K562 (cell line): ENCODE results near the gene DDX18. TPM values are rescaled to one million over a fixed set of nuclear protein-coding genes. Genes with fewer than 3 reads are reported as not detected.

Source experiments
- ATAC-seq: fragments of 200-7000 bp; cut with Tn5 transposase; 3 replicates; pipeline ENCODE4 v1.9.1; 2020; ENCODE audit warnings: moderate library complexity
- BruUV-seq: library from RNA; stranded (reverse); fragments of 400-500 nt; replicated peaks from 2 replicates; lab custom pipeline; 2021; lab: Mats Ljungman, UMichigan
- CTCF ChIA-PET: fragments of 300-600 bp; formaldehyde crosslinking; extraction: SDS; loops from one replicate; lab custom pipeline; 2021; ENCODE audit warnings: low intra/inter-chr PET ratio; lab: Yijun Ruan, JAX
- POLR2A ChIA-PET: fragments of 300-600, 350-650 bp; sonication (Branson Sonifier 250); formaldehyde crosslinking; extraction: SDS; loops from one replicate; lab custom pipeline; 2021; ENCODE audit warnings: antibody characterized with exemption, inconsistent platforms; lab: Yijun Ruan, JAX
- DNase-seq, 4 experiments: peaks; one replicate each; pipeline versions ENCODE4 v3.0.0 to v3.0.0-alpha.2; 2011 to 2018; ENCODE audit warnings: low spot score in 3 of 4, mixed read lengths in 3 of 4; ENCODE audit errors: extremely low read depth in 1 of 4
- FAIRE-seq: peaks from 2 replicates; lab custom pipeline; 2011; peaks lifted over from hg19 to GRCh38; lab: Jason Lieb, UNC
- H2AFZ ChIP-seq: 2 replicates; pipeline ENCODE4 v1.6.0; 2011; ENCODE audit warnings: low read depth, low read length, control low read depth, inconsistent platforms
- H3K27ac ChIP-seq: fragments of 200-600 bp; 3 replicates; pipeline ENCODE4 v1.8.0; 2011; ENCODE audit warnings: low read depth, mild to moderate bottlenecking, control low read depth, inconsistent platforms, low read length, moderate library complexity, mixed read lengths; ENCODE audit errors: extremely low read depth
- H3K27me3 ChIP-seq, 2 experiments: fragments of 300-600 bp in 1 of 2; 2 replicates in 1 of 2; 3 replicates in 1 of 2; pipeline versions ENCODE4 v1.6.0 to v1.8.0; 2011; ENCODE audit warnings: inconsistent platforms in 2 of 2, low read length in 2 of 2, mild to moderate bottlenecking in 1 of 2, mixed read lengths in 1 of 2, moderate library complexity in 1 of 2; ENCODE audit not compliant: control insufficient read depth in 2 of 2, insufficient read depth in 2 of 2
- H3K36me3 ChIP-seq: fragments of 300-600 bp; 3 replicates; pipeline ENCODE4 v1.8.0; 2011; ENCODE audit warnings: mild to moderate bottlenecking, low read length, inconsistent platforms; ENCODE audit not compliant: control insufficient read depth, insufficient read depth
- H3K4me1 ChIP-seq, 2 experiments: fragments of 200-600 bp in 1 of 2; replicated peaks in 1 of 2; 2 replicates in 1 of 2; 3 replicates in 1 of 2; pipeline versions ENCODE4 v1.5.1 to v1.8.0; 2011; ENCODE audit warnings: inconsistent platforms in 2 of 2, low read length in 2 of 2, mild to moderate bottlenecking in 1 of 2, mixed read lengths in 1 of 2, moderate library complexity in 1 of 2; ENCODE audit not compliant: control insufficient read depth in 2 of 2, insufficient read depth in 2 of 2
- H3K4me2 ChIP-seq: 2 replicates; pipeline ENCODE4 v1.6.1; 2011; ENCODE audit warnings: low read length, control low read depth, inconsistent platforms, mixed read lengths; ENCODE audit not compliant: insufficient read depth
- H3K4me3 ChIP-seq: fragments of 200-600 bp; sonication (generic), shearing (Covaris generic); 2 replicates; pipeline ENCODE4 v1.5.1; 2016; ENCODE audit warnings: control low read depth, inconsistent platforms
- H3K79me2 ChIP-seq: fragments of 200-600 bp; 3 replicates; pipeline ENCODE4 v1.8.0; 2011; ENCODE audit warnings: low read length, inconsistent platforms; ENCODE audit not compliant: control insufficient read depth, insufficient read depth
- H3K9ac ChIP-seq, 2 experiments: 2 replicates each; pipeline versions ENCODE4 v1.6.0 to v1.6.1; 2011; ENCODE audit warnings: low read depth in 2 of 2, low read length in 2 of 2, control low read depth in 1 of 2, inconsistent platforms in 1 of 2, mild to moderate bottlenecking in 1 of 2, mixed read lengths in 1 of 2; ENCODE audit not compliant: insufficient read depth in 1 of 2
- H3K9me1 ChIP-seq: one replicate; pipeline ENCODE4 v1.6.0; 2011; ENCODE audit warnings: inconsistent platforms, mild to moderate bottlenecking, low read length, moderate library complexity; ENCODE audit not compliant: control insufficient read depth, insufficient read depth
- H3K9me3 ChIP-seq: replicated peaks from 2 replicates; pipeline ENCODE4 v1.5.1; 2011; ENCODE audit warnings: low read depth, low read length, inconsistent platforms; ENCODE audit not compliant: control insufficient read depth, insufficient read depth
- H4K20me1 ChIP-seq: replicated peaks from 2 replicates; pipeline ENCODE4 v1.6.1; 2011; ENCODE audit warnings: low read length, inconsistent platforms, mixed read lengths; ENCODE audit not compliant: control insufficient read depth, insufficient read depth
- BACH1 ChIP-seq: fragments of 200-800 bp; sonication (Bioruptor generic); IDR thresholded peaks from 2 replicates; pipeline ENCODE4 v1.6.1; 2016; ENCODE audit warnings: missing genetic modification characterization, missing compliant biosample characterization
- E2F4 ChIP-seq: sonication (generic); formaldehyde crosslinking; IDR thresholded peaks from 2 replicates; pipeline ENCODE4 v1.8.0; 2022; ENCODE audit warnings: mild to moderate bottlenecking, low read depth, missing genetic modification reagents
- SP1 ChIP-seq: sonication (generic); formaldehyde crosslinking; IDR thresholded peaks from 2 replicates; pipeline ENCODE4 v1.8.1; 2022; ENCODE audit warnings: mild to moderate bottlenecking, missing genetic modification reagents
- TAF1 ChIP-seq: IDR thresholded peaks from 2 replicates; pipeline ENCODE4 v1.6.1; 2011; ENCODE audit warnings: mild to moderate bottlenecking, low read length, moderate library complexity; ENCODE audit not compliant: insufficient read depth, control insufficient read depth, severe bottlenecking; ENCODE audit errors: extremely low read depth
- ZFP30 ChIP-seq: fragments of 250-450 bp; sonication (Bioruptor Pico); IDR thresholded peaks from 2 replicates; pipeline ENCODE4 v1.8.0; 2022; ENCODE audit warnings: moderate library complexity, mild to moderate bottlenecking, inconsistent platforms, borderline replicate concordance
- ZFPM2 ChIP-seq: fragments of 250-450 bp; sonication (Bioruptor Pico); IDR thresholded peaks from 2 replicates; pipeline ENCODE4 v1.5.1; 2022; ENCODE audit warnings: mild to moderate bottlenecking
- ZNF324 ChIP-seq: fragments of 250-450 bp; sonication (Bioruptor Pico); IDR thresholded peaks from 2 replicates; pipeline ENCODE4 v1.4.0; 2020; ENCODE audit warnings: mild to moderate bottlenecking
- ZNF766 ChIP-seq: fragments of 200-800 bp; sonication (Bioruptor generic); conservative IDR thresholded peaks from 2 replicates; pipeline ENCODE4 v1.6.1; 2016; ENCODE audit warnings: missing genetic modification characterization, missing compliant biosample characterization
- WGBS: fragments of 100-300 bp; shearing (Covaris generic); methylation state at CpG from one replicate; pipeline ENCODE4 v1.1.6; 2016; ENCODE audit warnings: low coverage, mixed read lengths; ENCODE audit not compliant: insufficient coverage; ENCODE audit errors: missing lambda C conversion rate; 5-methylcytosine and 5-hydroxymethylcytosine counted together
- in situ Hi-C: fragments of 300-500 bp; cut with MboI; formaldehyde crosslinking; loops from 4 replicates; pipeline ENCODE4 v1.15.0; 2018; ENCODE audit warnings: inconsistent platforms, mixed read lengths
- intact Hi-C: fragments of 100-400 bp; cut with micrococcal nuclease; formaldehyde crosslinking; loops from 2 replicates; pipeline ENCODE4 v1.14.2; 2022
- polyA plus RNA-seq, 8 experiments: library from polyadenylated mRNA; depleted of rRNA in 4 of 8; stranded (reverse) in 5 of 8; unstranded in 3 of 8; fragments of >200 nt; fragmentation: Nextera tagmentation in 2 of 8; fragmentation: Illumina TruSeq in 1 of 8; extraction: Ambion mirVana in 2 of 8; extraction: Trizol in 1 of 8; gene quantifications; 2 replicates each; pipeline versions ENCODE4 v1.2.1 to v1.2.3, GENCODE V29; 2011 to 2014; ENCODE audit warnings: inconsistent platforms in 1 of 8, missing spikeins in 1 of 8
- total RNA-seq, 7 experiments: library from RNA; depleted of rRNA in 6 of 7; stranded (reverse); fragments of >200 nt in 6 of 7; fragmentation: Illumina TruSeq in 2 of 7; extraction: Trizol in 2 of 7; gene quantifications; 2 replicates each; pipeline versions ENCODE4 v1.2.1 to v1.2.3, GENCODE V29; 2011 to 2021; ENCODE audit warnings: low replicate concordance in 1 of 7
- TF ChIP-seq, protein P1 (sequence below), 2 experiments: IDR thresholded peaks; 2 replicates each; pipeline ENCODE4 v1.6.1; 2011; ENCODE audit warnings: borderline replicate concordance in 1 of 2, control low read depth in 1 of 2, low read depth in 1 of 2, low read length in 1 of 2, mild to moderate bottlenecking in 1 of 2, mixed read lengths in 1 of 2, moderate library complexity in 1 of 2; ENCODE audit not compliant: insufficient read depth in 1 of 2, insufficient read length in 1 of 2, poor library complexity in 1 of 2, severe bottlenecking in 1 of 2; ENCODE audit errors: extremely low read depth in 1 of 2

The DDX18 gene
- total and polyA plus RNA-seq, 9 of the 15 experiments (the other 6 are each of a cell fraction or from before 2014, with no cell fraction given) = 67.9 to 156 (median 116) TPM

GRCh38 chr2:117851969-117852368 lies 37.5 kb downstream of the DDX18 start:
- no peak overlapping the region for H3K4me2 ChIP-seq
- H3K9ac ChIP-seq = no peak overlapping the region
- no peaks in the 10 kb centered on the region for H3K9me3 ChIP-seq
- no TSS peak for BruUV-seq
- H2AFZ ChIP-seq = no peak overlapping the region
- intact Hi-C loops (no loop called here), in situ Hi-C loops (no loop called here)
- no peak for FAIRE-seq
- no peaks in the 10 kb centered on the region for H3K79me2 ChIP-seq
- H3K9me1 ChIP-seq = no peaks in the 10 kb centered on the region
- H3K36me3 ChIP-seq = no peaks in the 10 kb centered on the region
- H3K4me3 ChIP-seq = no peak overlapping the region
- H3K4me1 ChIP-seq = no peaks in the 10 kb centered on the region
- no peak for ATAC-seq
- peaks cover 13 to 15% of the 10 kb centered on the region in 2 experiments; a peak in 4 of 5 replicates for H3K27me3 ChIP-seq
- WGBS = 0% methylated on average over 3 of the region's 3 CpGs
- ChIA-PET POLR2A (interaction anchor here (0.8 kb wide), 1 partner anchor 11 kb away, joined by 3 read pairs; no protein-coding TSS in a partner anchor), CTCF (no interaction called here)
- H4K20me1 ChIP-seq = no peaks in the 10 kb centered on the region
- no peak for TF ChIP-seq E2F4 (CRISPR knock-in tag)
- TF ChIP-seq ZFPM2 (CRISPR knock-in tag) = no peak
- TF ChIP-seq SP1 (CRISPR knock-in tag) = no peak
- no peak for TF ChIP-seq BACH1 (tag)
- TF ChIP-seq ZNF324 (CRISPR knock-in tag) = no peak
- no peak for TF ChIP-seq ZNF766 (CRISPR knock-in tag)
- no peak for TF ChIP-seq ZFP30 (CRISPR knock-in tag)
- no peak for TF ChIP-seq TAF1
- TF ChIP-seq, protein P1, sequence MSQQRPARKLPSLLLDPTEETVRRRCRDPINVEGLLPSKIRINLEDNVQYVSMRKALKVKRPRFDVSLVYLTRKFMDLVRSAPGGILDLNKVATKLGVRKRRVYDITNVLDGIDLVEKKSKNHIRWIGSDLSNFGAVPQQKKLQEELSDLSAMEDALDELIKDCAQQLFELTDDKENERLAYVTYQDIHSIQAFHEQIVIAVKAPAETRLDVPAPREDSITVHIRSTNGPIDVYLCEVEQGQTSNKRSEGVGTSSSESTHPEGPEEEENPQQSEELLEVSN (IDR thresholded peaks at IDR 0.05; ENCODE audit: borderline replicate concordance in 1 of 2, extremely low read depth in 1 of 2, insufficient read depth in 1 of 2, insufficient read length in 1 of 2, low read depth in 1 of 2, low read length in 1 of 2, poor library complexity in 1 of 2, severe bottlenecking in 1 of 2) = no peak
- no peak for DNase-seq
- H3K27ac ChIP-seq = no peak overlapping the region
